LNCaP clone FGC (cell line): ENCODE results near the gene FAF2.
A peak's percentile ranks its signal among the peaks of the same experiment; 100 is the strongest.
"Not testable (repeated sequence)": the region's sequence is repeated elsewhere in the genome, so short reads cannot be mapped to it uniquely, and the experiment has no call there.

Experiments used
- DNase-seq: peaks from one replicate; pipeline ENCODE4 v3.0.0-alpha.2; 2011; ENCODE audit warnings: low read depth
- H3K4me3 ChIP-seq: 2 replicates; pipeline ENCODE4 v1.5.1; 2011; ENCODE audit warnings: mild to moderate bottlenecking, low read depth, low read length, control low read depth
- TF ChIP-seq, protein P1 (sequence below): IDR thresholded peaks from 2 replicates; pipeline ENCODE4 v1.5.1; 2012; ENCODE audit warnings: mild to moderate bottlenecking; ENCODE audit not compliant: control insufficient read depth, insufficient read depth; ENCODE audit errors: extremely low read depth

FAF2 gene

DNA sequence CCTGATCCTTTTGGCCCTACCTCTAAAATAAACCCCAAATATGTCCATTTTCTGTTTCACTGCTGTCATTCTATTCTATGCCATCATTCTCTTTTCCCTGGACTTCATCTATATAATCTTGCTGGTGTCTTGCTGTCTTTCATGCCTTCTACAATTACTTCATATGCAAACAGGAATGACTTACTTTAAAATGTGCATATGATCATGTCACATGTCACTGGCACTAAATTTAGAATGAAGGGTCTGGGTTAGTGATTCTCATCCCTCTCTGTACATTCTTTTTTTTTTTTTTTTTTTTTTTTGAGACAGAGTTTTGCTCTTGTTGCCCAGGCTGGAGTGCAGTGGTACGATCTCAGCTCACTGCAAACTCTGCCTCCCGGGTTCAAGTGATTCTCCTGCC is 22.9 kb downstream of the FAF2 start:
- TF ChIP-seq, protein P1, sequence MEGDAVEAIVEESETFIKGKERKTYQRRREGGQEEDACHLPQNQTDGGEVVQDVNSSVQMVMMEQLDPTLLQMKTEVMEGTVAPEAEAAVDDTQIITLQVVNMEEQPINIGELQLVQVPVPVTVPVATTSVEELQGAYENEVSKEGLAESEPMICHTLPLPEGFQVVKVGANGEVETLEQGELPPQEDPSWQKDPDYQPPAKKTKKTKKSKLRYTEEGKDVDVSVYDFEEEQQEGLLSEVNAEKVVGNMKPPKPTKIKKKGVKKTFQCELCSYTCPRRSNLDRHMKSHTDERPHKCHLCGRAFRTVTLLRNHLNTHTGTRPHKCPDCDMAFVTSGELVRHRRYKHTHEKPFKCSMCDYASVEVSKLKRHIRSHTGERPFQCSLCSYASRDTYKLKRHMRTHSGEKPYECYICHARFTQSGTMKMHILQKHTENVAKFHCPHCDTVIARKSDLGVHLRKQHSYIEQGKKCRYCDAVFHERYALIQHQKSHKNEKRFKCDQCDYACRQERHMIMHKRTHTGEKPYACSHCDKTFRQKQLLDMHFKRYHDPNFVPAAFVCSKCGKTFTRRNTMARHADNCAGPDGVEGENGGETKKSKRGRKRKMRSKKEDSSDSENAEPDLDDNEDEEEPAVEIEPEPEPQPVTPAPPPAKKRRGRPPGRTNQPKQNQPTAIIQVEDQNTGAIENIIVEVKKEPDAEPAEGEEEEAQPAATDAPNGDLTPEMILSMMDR = no peak
- no peak overlapping the region for H3K4me3 ChIP-seq
- no peak for DNase-seq

DNA sequence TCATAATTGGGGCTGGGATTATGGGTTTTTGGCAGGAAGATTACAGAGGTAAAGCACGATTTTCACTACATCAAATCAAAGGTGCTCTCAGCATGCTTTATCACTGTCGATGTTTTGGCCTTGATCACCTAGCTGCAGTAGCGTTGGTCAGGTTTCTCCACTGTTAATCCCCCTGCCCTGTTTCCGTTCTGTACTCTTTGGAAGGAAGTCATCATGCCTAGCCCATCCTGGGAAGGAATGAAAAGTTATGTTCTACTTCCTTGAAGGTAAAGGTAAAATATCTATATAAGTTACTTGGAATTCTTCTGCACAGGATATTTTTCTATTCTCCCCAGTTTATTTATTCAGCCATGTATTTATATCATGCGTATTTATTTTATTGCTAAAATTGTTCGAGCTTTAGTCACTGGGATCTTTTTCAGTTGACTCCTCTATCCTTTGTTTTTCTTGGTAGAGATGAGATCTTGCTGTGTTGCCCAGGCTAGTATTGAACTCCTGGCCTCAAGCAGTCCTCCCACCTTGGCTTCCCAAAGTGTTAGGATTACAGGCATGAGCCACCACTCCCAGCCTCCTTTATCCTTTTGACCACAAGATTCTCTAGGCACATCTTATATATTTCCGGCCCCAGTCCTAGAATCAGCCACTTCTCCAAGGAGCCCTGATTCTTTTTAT is 25.3 kb downstream of the FAF2 start:
- no peak for DNase-seq
- no peak overlapping the region for H3K4me3 ChIP-seq
- TF ChIP-seq, protein P1 = no peak

DNA sequence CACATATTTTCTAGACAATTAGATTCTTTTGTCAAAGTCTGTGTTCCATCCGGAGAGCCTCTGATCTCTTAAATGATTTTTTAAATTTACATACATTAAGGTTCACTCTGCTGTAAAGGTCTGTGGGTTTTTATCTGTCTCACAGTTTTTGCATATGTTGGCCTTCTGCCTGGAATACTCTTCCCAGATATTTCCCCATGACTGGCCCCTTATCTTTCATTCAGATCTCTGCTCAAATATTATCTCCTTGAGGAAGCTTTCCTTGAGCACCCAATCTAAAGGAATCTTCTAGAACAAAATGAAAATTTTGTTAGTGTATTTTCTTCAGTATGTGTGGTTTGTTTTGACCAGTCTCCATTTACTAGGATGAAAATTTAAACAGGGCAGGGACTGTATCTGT is 26.3 kb downstream of the FAF2 start:
- peak; percentile 37 for DNase-seq
- H3K4me3 ChIP-seq = no peak overlapping the region
- TF ChIP-seq, protein P1 = no peak

DNA sequence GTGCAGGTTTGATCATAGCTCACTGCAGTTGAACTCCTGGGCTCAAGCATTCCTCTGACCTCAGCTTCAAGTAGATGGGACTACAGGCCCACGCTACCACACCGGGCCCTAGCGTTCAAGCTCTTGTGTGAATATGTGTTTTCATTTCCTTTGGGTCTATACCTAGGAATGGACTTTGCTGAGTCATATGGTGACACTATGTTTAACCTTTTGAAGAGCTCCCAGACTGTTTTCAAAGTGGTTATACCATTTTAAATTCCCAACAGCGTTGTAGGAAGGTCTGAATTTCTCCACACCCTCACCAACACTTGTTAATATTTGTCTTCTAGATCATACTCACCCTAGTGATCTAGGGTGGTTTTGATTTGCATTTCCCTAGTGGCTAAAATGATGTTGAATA is 33.5 kb downstream of the FAF2 start:
- H3K4me3 ChIP-seq = no peak overlapping the region
- no peak for DNase-seq
- TF ChIP-seq, protein P1 = no peak

DNA sequence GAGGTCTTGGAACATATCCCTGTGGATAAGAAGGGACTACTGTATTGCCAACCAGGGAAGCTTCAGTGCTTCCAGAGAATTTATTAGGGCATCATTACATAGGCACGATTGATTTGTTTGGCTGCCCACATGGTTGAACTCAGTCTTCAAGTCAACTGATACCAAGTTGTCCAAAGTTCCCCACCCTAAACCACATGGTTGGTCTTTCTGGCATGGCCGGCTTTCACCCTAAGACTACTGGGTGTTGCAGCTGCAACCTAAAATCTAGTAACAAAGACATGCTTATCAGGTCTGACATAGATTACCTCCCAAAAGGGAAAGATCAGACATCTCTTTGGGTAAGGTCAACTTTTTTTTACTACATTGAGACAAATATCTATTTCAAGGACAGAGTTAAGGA is 37.0 kb downstream of the FAF2 start:
- no peak for DNase-seq
- H3K4me3 ChIP-seq = no peak overlapping the region
- TF ChIP-seq, protein P1 = no peak

DNA sequence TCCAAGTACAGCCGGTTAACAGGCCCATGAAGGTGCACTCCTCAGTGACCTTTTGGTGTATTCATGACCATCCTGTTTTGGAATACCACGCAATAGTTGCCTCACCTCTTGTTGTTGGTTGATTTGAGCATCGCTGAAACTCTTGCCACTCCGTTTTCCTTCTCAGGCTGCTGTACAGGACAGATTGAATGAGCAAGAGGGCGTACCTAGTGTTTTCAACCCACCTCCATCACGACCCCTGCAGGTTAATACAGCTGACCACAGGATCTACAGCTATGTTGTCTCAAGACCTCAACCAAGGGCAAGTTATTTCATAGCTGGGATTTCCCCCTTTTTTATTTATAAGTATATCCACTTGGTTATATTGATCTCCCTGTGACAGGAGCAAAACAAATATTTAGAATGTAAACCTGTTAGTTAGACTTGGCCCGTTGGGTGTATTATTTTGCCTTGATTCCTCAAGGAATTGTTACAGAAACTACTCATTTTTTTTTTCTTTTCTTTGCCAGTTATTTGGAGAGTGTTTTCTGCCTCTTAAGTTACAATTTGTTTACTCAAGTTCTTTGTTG is 38.1 kb downstream of the FAF2 start:
- no peak overlapping the region for H3K4me3 ChIP-seq
- TF ChIP-seq, protein P1 = no peak; the same call in 1 of the 2 replicates
- no peak for DNase-seq

DNA sequence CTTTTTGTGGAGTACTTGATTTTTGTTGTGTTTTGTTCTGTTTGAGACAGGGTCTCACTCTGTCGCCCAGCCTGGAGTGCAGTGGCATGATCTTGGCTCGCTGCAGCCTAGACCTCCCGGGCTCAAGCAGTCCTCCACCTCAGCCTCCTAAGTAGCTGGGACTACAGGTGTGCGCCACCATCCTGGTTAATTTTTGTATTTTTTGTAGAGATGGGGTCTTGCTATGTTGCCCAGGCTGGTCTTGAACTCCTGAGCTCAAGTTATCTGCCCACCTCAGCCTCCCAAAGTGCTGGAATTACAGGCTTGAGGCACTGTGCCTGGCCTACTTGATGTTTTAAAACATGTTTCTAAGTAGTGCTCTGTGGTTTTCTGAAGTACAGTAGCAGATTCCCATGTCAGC is 39.0 kb downstream of the FAF2 start:
- not testable (repeated sequence) for DNase-seq, H3K4me3 ChIP-seq
